GM12892 (cell line): ENCODE data around the gene CAMTA1.
A peak's percentile ranks its signal among the peaks of the same experiment; 100 is the strongest.

Experiments used
- DNase-seq: peaks from one replicate; pipeline ENCODE4 v3.0.0; 2011; ENCODE audit not compliant: insufficient read length
- FAIRE-seq: peaks from 2 replicates; lab custom pipeline; 2011; peaks lifted over from hg19 to GRCh38; lab: Jason Lieb, UNC
- POLR2A ChIP-seq: IDR thresholded peaks from 2 replicates; pipeline ENCODE4 v1.6.1; 2011; ENCODE audit warnings: low read depth, low read length, control low read depth
- POLR2AphosphoS5 ChIP-seq: IDR thresholded peaks from 2 replicates; pipeline ENCODE4 v1.6.1; 2011; ENCODE audit warnings: low read depth, low read length, control low read depth
- TAF1 ChIP-seq: IDR thresholded peaks from 2 replicates; pipeline ENCODE4 v1.6.1; 2011; ENCODE audit warnings: low read depth, mild to moderate bottlenecking, control low read depth, low read length, borderline replicate concordance

The CAMTA1 gene

GRCh38 chr1:7196036-7196911 is 411.0 kb downstream of the CAMTA1 start:
- FAIRE-seq = no peak
- no peak for DNase-seq
- no peak for TF ChIP-seq POLR2AphosphoS5
- no peak for TF ChIP-seq POLR2A
- no peak for TF ChIP-seq TAF1

DNA sequence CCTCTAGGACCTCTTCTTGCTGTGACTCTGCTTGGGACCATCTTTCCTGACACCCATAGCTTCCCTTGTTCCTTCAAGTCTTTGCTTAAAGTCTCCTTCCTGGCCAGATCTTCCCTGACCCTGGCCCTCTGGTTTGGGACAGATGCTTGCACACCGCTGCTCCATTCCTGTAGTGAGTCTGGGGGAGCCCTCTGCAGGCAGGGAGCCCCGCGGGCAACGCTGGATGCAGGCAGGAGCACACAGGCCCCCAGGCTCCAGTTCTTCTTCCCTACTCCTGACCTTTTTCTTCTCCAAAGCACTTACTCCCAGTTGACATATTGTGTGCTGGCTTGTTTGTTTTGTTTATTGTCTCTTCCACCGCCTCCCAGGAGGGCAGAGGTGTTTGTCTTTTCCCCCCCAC is 413.4 kb downstream of the CAMTA1 start:
- no peak for FAIRE-seq
- DNase-seq = no peak
- TF ChIP-seq POLR2AphosphoS5 = no peak
- no peak for TF ChIP-seq TAF1
- no peak for TF ChIP-seq POLR2A

GRCh38 chr1:7199077-7199779 is 414.0 kb downstream of the CAMTA1 start:
- no peak for TF ChIP-seq TAF1
- no peak for TF ChIP-seq POLR2A
- TF ChIP-seq POLR2AphosphoS5 = no peak
- FAIRE-seq = no peak
- no peak for DNase-seq

GRCh38 chr1:7207875-7208646 is 422.8 kb downstream of the CAMTA1 start:
- FAIRE-seq (peak; percentile 17), DNase-seq (no peak)
- no peak for TF ChIP-seq POLR2A
- TF ChIP-seq POLR2AphosphoS5 = no peak
- no peak for TF ChIP-seq TAF1

- FAIRE-seq = no peak
- no peak for TF ChIP-seq TAF1
- no peak for TF ChIP-seq POLR2A
- no peak for TF ChIP-seq POLR2AphosphoS5
- DNase-seq = no peak
Observed at GRCh38 chr1:7208647-7209180, 423.5 kb downstream of the CAMTA1 start.

- no peak for TF ChIP-seq TAF1
- no peak for FAIRE-seq
- no peak for DNase-seq
Observed at GRCh38 chr1:7209336-7209735, 424.1 kb downstream of the CAMTA1 start.

DNA sequence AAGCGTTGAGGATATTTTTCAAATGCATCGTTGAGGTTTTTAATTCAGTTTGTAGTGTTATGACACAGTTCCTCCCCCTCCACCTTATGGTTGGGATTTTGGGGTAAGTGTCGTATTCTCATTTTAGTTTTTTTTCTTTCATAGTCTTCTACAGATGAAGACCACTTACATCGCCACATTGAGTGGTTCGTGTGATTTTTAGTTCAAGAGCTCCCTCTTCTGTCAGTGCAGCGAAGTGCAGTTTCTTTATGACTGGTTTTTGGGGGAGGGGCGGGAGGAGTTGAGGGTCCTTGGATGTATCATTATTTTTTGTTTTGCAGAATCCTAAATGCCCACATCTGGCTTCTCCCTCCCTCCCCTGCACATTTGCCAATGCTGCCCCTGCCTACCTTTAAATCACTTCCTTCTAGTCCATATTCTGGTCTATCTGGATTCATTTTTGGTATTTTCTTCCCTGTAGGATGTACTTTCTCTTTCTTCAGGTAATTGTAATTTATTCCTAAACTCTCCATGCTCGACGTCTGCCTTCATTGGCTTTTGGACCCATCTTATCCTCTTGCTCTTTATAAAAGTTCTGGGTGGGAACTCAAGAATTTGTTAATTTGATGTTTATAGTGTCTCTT is 433.1 kb downstream of the CAMTA1 start:
- no peak for FAIRE-seq
- no peak for DNase-seq
- no peak for TF ChIP-seq POLR2A
- TF ChIP-seq TAF1 = no peak
- no peak for TF ChIP-seq POLR2AphosphoS5

DNA sequence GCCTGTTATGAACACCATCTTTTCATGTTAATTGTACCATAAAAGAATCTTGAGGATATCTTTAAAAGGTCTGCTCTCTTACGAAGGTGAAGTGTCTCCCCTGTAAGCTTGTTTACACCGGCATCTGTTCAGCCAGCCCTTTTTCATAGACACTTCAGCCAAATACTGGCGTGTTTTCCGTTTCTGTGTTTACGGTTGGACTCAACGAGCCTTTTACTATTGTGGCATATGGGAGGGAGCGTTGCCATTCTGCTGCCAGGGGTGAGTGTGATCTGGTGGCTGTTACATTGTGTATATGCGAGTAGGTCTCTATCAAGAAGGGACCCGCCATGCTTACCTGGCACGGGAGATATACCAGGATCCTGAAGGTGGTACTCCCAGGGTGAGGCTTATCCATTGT is 433.8 kb downstream of the CAMTA1 start:
- no peak for DNase-seq
- FAIRE-seq = no peak
- no peak for TF ChIP-seq POLR2A
- no peak for TF ChIP-seq POLR2AphosphoS5
- no peak for TF ChIP-seq TAF1

DNA sequence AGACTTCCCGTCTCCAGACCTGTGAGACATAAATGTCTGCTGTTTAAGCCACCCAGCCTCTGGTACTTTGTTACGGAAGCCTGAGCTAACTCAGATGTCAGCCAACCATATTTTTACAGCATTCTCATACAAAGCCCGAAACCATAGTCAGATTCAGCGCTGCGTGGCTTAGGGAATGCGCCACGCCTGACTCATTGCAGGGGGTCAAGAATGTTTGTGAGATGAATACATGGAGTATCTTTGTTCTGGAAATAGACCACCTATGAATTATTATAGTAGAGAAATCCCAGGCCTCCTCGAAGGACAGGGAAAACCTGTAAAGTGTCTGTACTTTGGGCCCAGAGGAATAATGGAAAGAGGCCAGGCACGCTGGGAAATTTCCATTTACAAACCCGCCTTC is 434.8 kb downstream of the CAMTA1 start:
- TF ChIP-seq TAF1 = no peak
- TF ChIP-seq POLR2A = no peak
- no peak for TF ChIP-seq POLR2AphosphoS5

DNA sequence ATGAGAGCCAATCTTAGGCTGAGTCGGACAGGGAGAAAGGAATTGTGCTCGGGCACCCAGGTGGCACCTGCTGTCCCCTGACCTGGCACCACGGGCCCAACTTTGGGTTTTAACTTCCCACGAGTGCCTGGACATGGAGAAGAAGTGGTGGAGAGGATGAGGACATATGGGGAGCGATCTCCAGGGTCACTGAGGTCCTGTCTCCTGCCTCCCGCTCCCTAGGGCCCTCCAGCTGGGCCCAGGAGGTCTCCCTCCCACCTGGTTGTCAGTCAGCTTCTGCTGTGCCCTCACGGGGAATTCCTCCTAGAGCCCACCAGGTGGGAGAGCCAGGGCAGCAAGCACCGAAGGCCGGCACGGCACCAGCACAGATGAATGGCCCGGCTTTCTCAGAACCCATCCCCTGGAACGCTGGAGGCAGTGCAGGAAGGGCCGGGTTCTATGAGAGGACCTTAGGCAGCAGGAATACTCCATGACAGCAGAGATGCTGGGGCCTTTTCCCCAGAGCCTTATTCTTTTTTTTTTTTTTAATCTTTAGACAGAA is 435.5 kb downstream of the CAMTA1 start:
- DNase-seq = no peak
- FAIRE-seq = no peak
- TF ChIP-seq POLR2A (no peak), TAF1 (no peak), POLR2AphosphoS5 (no peak)

More for the DNA sequence above, 434.8 kb downstream of the CAMTA1 start:
- no peak for FAIRE-seq
- no peak for DNase-seq
